MM.1S (cell line): ENCODE data around the gene CFAP58.

ENCODE experiments used
- DNase-seq: peaks from one replicate; pipeline ENCODE4 v3.0.0-alpha.2; 2015
- H2AFZ ChIP-seq: fragments of 300-600 bp; sonication (generic); 2 replicates; pipeline ENCODE4 v1.6.0; 2016; ENCODE audit warnings: antibody characterized with exemption, low read length
- H3F3A ChIP-seq: fragments of 300-600 bp; sonication (generic); 2 replicates; pipeline ENCODE4 v1.6.1; 2016; ENCODE audit warnings: mild to moderate bottlenecking, antibody characterized with exemption, low read length, moderate library complexity, mixed read lengths; ENCODE audit not compliant: insufficient read depth
- H3K27ac ChIP-seq: fragments of 300-600 bp; sonication (generic); 2 replicates; pipeline ENCODE4 v1.5.1; 2016; ENCODE audit warnings: mild to moderate bottlenecking, low read length
- H3K27me3 ChIP-seq: fragments of 300-600 bp; sonication (generic); replicated peaks from 2 replicates; pipeline ENCODE4 v1.6.0; 2016; ENCODE audit warnings: low read length; ENCODE audit not compliant: insufficient read depth
- H3K36me3 ChIP-seq: fragments of 300-600 bp; sonication (generic); replicated peaks from 2 replicates; pipeline ENCODE4 v1.6.1; 2016; ENCODE audit warnings: mild to moderate bottlenecking, low read length, mixed read lengths; ENCODE audit not compliant: insufficient read depth
- H3K4me1 ChIP-seq: fragments of 300-600 bp; sonication (generic); 2 replicates; pipeline ENCODE4 v1.6.1; 2016; ENCODE audit warnings: low read length, mixed read lengths
- H3K4me2 ChIP-seq: fragments of 300-600 bp; sonication (generic); 2 replicates; pipeline ENCODE4 v1.6.0; 2016; ENCODE audit warnings: low read depth, low read length
- H3K4me3 ChIP-seq: fragments of 300-600 bp; sonication (generic); 2 replicates; pipeline ENCODE4 v1.5.1; 2016; ENCODE audit warnings: low read length, mixed read lengths
- H3K79me2 ChIP-seq: fragments of 300-600 bp; sonication (generic); 2 replicates; pipeline ENCODE4 v1.6.1; 2016; ENCODE audit warnings: mixed run types, low read length, mixed read lengths
- H3K9ac ChIP-seq: fragments of 300-600 bp; sonication (generic); 2 replicates; pipeline ENCODE4 v1.6.1; 2016; ENCODE audit warnings: low read length, mixed read lengths
- H3K9me2 ChIP-seq: fragments of 300-600 bp; sonication (generic); replicated peaks from 2 replicates; pipeline ENCODE4 v1.6.1; 2016; ENCODE audit warnings: mild to moderate bottlenecking, low read length, mixed read lengths; ENCODE audit not compliant: insufficient read depth
- H3K9me3 ChIP-seq: fragments of 300-600 bp; sonication (generic); replicated peaks from 2 replicates; pipeline ENCODE4 v1.6.1; 2016; ENCODE audit warnings: mild to moderate bottlenecking, low read length, mixed read lengths; ENCODE audit not compliant: insufficient read depth
- H4K20me1 ChIP-seq: fragments of 300-600 bp; sonication (generic); 2 replicates; pipeline ENCODE4 v1.6.1; 2016; ENCODE audit warnings: mild to moderate bottlenecking, low read length, moderate library complexity, mixed read lengths; ENCODE audit not compliant: insufficient read depth
- CTCF ChIP-seq: fragments of 300-600 bp; sonication (generic); IDR thresholded peaks from 2 replicates; pipeline ENCODE4 v1.5.1; 2016; ENCODE audit warnings: antibody characterized with exemption, low read length, mixed read lengths
- EZH2 ChIP-seq: fragments of 300-600 bp; sonication (generic); optimal IDR thresholded peaks from 2 replicates; pipeline ENCODE3; 2017; ENCODE audit warnings: low read depth, mild to moderate bottlenecking, antibody characterized with exemption, low read length, mixed read lengths
- EZH2phosphoT487 ChIP-seq: fragments of 300-600 bp; sonication (generic); IDR thresholded peaks from 2 replicates; pipeline ENCODE4 v1.6.1; 2018; ENCODE audit warnings: antibody characterized with exemption, low read length

The CFAP58 gene

DNA sequence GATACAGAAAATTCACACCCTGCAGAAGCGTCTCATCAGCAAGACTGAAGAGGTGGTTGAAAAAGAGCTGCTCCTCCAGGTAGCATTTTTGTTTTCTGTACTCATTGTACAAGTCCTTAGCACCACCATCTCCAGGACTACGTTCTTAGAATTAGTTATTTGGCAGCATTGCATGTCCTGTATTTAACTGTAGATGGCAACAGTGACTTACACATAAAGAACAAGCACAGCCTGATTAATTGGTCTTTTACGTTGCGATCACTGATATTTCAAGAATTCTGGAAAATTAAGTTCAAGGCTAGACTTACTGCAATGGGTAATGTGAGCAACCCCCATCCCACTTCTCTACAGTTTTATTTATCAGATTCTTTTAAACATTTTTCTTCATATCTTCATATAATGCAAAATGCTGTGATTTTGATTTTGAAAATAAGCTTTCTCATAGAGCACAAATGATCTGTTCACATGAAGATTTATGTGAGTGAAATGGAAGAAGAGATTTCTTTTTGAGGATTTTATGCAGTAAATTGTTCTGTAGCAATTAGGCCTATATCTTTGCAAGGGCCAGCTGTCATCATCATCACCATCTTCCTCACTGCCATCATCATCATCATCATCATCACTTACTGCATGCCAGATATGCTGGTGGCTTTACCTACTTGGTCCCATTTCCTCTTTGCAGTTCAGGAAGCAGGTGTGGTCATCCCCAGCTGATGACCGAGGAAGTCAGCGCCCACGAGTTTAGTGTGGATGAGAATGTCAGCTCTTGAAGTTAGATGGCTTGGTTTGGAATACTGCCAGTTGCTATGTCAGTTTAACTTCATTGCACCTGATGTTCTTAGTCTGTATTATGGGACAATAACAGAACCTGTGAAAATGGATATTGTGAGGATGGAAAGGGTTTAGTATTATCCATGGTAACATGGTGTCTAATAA, 53.4 kb downstream of the CFAP58 start:
- H3K9me3 ChIP-seq, result no peaks in the 10 kb centered on the region
- H2AFZ ChIP-seq, result no peak overlapping the region
- no peaks in the 10 kb centered on the region for H3F3A ChIP-seq
- no peak for TF ChIP-seq EZH2
- peak; percentile 16 for TF ChIP-seq CTCF
- no peaks in the 10 kb centered on the region for H3K79me2 ChIP-seq
- H3K4me1 ChIP-seq, result no peaks in the 10 kb centered on the region
- H4K20me1 ChIP-seq, result no peaks in the 10 kb centered on the region
- no peak overlapping the region for H3K9ac ChIP-seq
- H3K27me3 ChIP-seq, result no peaks in the 10 kb centered on the region
- no peak overlapping the region for H3K4me2 ChIP-seq
- no peak overlapping the region for H3K4me3 ChIP-seq
- no peaks in the 10 kb centered on the region for H3K9me2 ChIP-seq
- DNase-seq, result no peak
- H3K36me3 ChIP-seq, result no peaks in the 10 kb centered on the region
- H3K27ac ChIP-seq, result no peak overlapping the region

- no peak for DNase-seq
- no peaks in the 10 kb centered on the region for H3F3A ChIP-seq
- no peak overlapping the region for H2AFZ ChIP-seq
- H3K27ac ChIP-seq, result no peak overlapping the region
- no peak overlapping the region for H3K9ac ChIP-seq
- no peaks in the 10 kb centered on the region for H3K36me3 ChIP-seq
- H3K79me2 ChIP-seq, result no peaks in the 10 kb centered on the region
- no peak overlapping the region for H3K4me3 ChIP-seq
- no peaks in the 10 kb centered on the region for H3K9me2 ChIP-seq
- no peaks in the 10 kb centered on the region for H4K20me1 ChIP-seq
- H3K4me2 ChIP-seq, result no peak overlapping the region
- no peak for TF ChIP-seq EZH2phosphoT487
- TF ChIP-seq CTCF, result no peak
- no peak for TF ChIP-seq EZH2
- no peaks in the 10 kb centered on the region for H3K9me3 ChIP-seq
- no peaks in the 10 kb centered on the region for H3K27me3 ChIP-seq
- H3K4me1 ChIP-seq, result no peaks in the 10 kb centered on the region
These were observed 59.9 kb downstream of the CFAP58 start for GRCh38 chr10:104413528-104413927.

- H3K4me3 ChIP-seq, result no peak overlapping the region
- H4K20me1 ChIP-seq, result no peaks in the 10 kb centered on the region
- no peak overlapping the region for H3K27ac ChIP-seq
- TF ChIP-seq EZH2phosphoT487 (no peak), EZH2 (no peak), CTCF (no peak)
- no peak overlapping the region for H2AFZ ChIP-seq
- H3K4me2 ChIP-seq, result no peak overlapping the region
- H3K79me2 ChIP-seq, result no peaks in the 10 kb centered on the region
- H3K36me3 ChIP-seq, result no peaks in the 10 kb centered on the region
- DNase-seq, result no peak
- no peaks in the 10 kb centered on the region for H3K27me3 ChIP-seq
- H3K9me3 ChIP-seq, result no peaks in the 10 kb centered on the region
- no peaks in the 10 kb centered on the region for H3K9me2 ChIP-seq
- no peaks in the 10 kb centered on the region for H3K4me1 ChIP-seq
- H3K9ac ChIP-seq, result no peak overlapping the region
- H3F3A ChIP-seq, result no peaks in the 10 kb centered on the region
These were observed 62.0 kb downstream of the CFAP58 start for GRCh38 chr10:104415526-104416165.
